HCT116 (cell line): ENCODE data around the gene NHSL2.

Experiments
- CBX3 ChIP-seq: IDR thresholded peaks from 2 replicates; pipeline ENCODE4 v1.6.1; 2012; ENCODE audit warnings: low read depth
- CEBPB ChIP-seq: IDR thresholded peaks from 2 replicates; pipeline ENCODE4 v1.6.1; 2012; ENCODE audit warnings: low read depth
- CTCF ChIP-seq, 3 experiments: fragments of 200-600 bp in 1 of 3; sonication (generic) in 1 of 3; IDR thresholded peaks in 2 of 3; conservative IDR thresholded peaks in 1 of 3; 2 replicates each; pipeline ENCODE4 v1.5.1; 2012 to 2017; ENCODE audit warnings: low read depth in 2 of 3, low read length in 2 of 3, antibody characterized with exemption in 1 of 3, borderline replicate concordance in 1 of 3, control low read depth in 1 of 3, mild to moderate bottlenecking in 1 of 3, mixed read lengths in 1 of 3, mixed run types in 1 of 3, moderate library complexity in 1 of 3; ENCODE audit not compliant: insufficient read depth in 1 of 3
- ELF1 ChIP-seq: IDR thresholded peaks from 2 replicates; pipeline ENCODE4 v1.6.1; 2012; ENCODE audit warnings: low read depth, borderline replicate concordance
- EZH2 ChIP-seq: fragments of 200-600 bp; sonication (generic); IDR thresholded peaks from 2 replicates; pipeline ENCODE4 v1.6.1; 2017; ENCODE audit warnings: antibody characterized with exemption, mixed run types
- JUND ChIP-seq: IDR thresholded peaks from 2 replicates; pipeline ENCODE4 v1.6.1; 2012
- POLR2A ChIP-seq: IDR thresholded peaks from 2 replicates; pipeline ENCODE4 v1.7.0; 2011; ENCODE audit warnings: borderline replicate concordance; ENCODE audit not compliant: insufficient read depth, insufficient read length; ENCODE audit errors: extremely low read depth
- POLR2AphosphoS5 ChIP-seq: IDR thresholded peaks from 2 replicates; pipeline ENCODE4 v1.6.1; 2011; ENCODE audit warnings: mild to moderate bottlenecking, low read depth, low read length, moderate library complexity
- RAD21 ChIP-seq: IDR thresholded peaks from 2 replicates; pipeline ENCODE4 v1.6.1; 2012; ENCODE audit warnings: low read depth, mild to moderate bottlenecking
- REST ChIP-seq: IDR thresholded peaks from 2 replicates; pipeline ENCODE4 v1.6.1; 2012; ENCODE audit warnings: low read depth
- SIN3A ChIP-seq: IDR thresholded peaks from 2 replicates; pipeline ENCODE4 v1.6.1; 2012; ENCODE audit warnings: low read depth
- TCF7L2 ChIP-seq: IDR thresholded peaks from 2 replicates; pipeline ENCODE4 v1.7.0; 2011; ENCODE audit warnings: borderline replicate concordance, inconsistent platforms; ENCODE audit not compliant: insufficient read depth, insufficient read length; ENCODE audit errors: extremely low read depth
- ZFX ChIP-seq: fragments of 450-650 bp; IDR thresholded peaks from 2 replicates; pipeline ENCODE4 v1.6.1; 2017
- ZNF274 ChIP-seq: fragments of 200-500 bp; sonication (Bioruptor generic); IDR thresholded peaks from 2 replicates; pipeline ENCODE4 v1.6.1; 2014; ENCODE audit warnings: mild to moderate bottlenecking, low read depth, low read length, inconsistent platforms

- no peak for TF ChIP-seq CTCF (IDR thresholded peaks at IDR 0.05 in 2 of 3, conservative IDR thresholded peaks at IDR 0.05 in 1 of 3; ENCODE audit: borderline replicate concordance in 1 of 3, insufficient read depth in 1 of 3, low read depth in 2 of 3, low read length in 2 of 3)
- no peak for TF ChIP-seq REST
- no peak for TF ChIP-seq CEBPB
- TF ChIP-seq ZFX, result no peak
- no peak for TF ChIP-seq CBX3
- no peak for TF ChIP-seq SIN3A
- TF ChIP-seq POLR2A, result no peak
- no peak for TF ChIP-seq ELF1
- no peak for TF ChIP-seq EZH2
- no peak for TF ChIP-seq ZNF274
- TF ChIP-seq TCF7L2, result no peak
- TF ChIP-seq POLR2AphosphoS5, result no peak
- no peak for TF ChIP-seq RAD21
- no peak for TF ChIP-seq JUND
These were observed 215.4 kb downstream of the NHSL2 start for GRCh38 chrX:72126048-72126415.
